ENCODE data around the gene RAX.

DNA sequence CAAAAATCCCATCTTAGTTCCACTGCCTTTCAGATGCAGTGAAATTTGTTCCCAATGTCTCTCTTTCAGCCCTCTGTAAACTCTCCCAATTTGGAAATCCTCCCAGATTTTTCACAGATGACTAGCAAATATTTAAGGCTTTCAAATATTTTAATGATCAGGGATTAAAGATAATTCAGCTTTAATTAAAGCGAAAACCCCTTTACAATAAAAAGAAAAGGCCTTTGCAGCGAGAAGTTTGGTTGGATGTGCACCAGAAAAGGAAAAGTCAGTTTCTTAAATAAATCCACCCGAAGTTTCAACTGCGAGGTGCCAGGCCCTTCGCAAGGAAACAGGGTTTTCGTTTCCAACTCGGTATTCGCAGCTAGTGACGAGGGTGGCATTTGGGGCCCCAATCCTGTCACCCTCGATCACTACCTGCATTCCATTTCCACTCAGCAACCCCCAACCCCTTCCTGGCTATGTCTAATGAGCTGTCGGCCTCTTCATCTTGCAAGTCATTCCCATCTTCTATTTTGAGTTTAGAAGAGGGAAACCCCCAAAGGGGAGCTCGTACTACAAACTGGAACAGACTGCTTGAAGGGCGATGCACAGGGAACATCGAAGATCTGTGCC is 1.5 kb downstream of the RAX start:
- TF ChIP-seq, protein P1, sequence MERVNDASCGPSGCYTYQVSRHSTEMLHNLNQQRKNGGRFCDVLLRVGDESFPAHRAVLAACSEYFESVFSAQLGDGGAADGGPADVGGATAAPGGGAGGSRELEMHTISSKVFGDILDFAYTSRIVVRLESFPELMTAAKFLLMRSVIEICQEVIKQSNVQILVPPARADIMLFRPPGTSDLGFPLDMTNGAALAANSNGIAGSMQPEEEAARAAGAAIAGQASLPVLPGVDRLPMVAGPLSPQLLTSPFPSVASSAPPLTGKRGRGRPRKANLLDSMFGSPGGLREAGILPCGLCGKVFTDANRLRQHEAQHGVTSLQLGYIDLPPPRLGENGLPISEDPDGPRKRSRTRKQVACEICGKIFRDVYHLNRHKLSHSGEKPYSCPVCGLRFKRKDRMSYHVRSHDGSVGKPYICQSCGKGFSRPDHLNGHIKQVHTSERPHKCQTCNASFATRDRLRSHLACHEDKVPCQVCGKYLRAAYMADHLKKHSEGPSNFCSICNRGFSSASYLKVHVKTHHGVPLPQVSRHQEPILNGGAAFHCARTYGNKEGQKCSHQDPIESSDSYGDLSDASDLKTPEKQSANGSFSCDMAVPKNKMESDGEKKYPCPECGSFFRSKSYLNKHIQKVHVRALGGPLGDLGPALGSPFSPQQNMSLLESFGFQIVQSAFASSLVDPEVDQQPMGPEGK (CRISPR knock-in tag; IDR thresholded peaks at IDR 0.05; ENCODE audit: borderline replicate concordance): no peak
- TF ChIP-seq ZNF70 (CRISPR knock-in tag; IDR thresholded peaks at IDR 0.05): no peak
